ENCODE results near the gene CYP3A5.
"Not testable (repeated sequence)": the region's sequence is repeated elsewhere in the genome, so short reads cannot be mapped to it uniquely, and the experiment has no call there.

CYP3A5 gene

DNA sequence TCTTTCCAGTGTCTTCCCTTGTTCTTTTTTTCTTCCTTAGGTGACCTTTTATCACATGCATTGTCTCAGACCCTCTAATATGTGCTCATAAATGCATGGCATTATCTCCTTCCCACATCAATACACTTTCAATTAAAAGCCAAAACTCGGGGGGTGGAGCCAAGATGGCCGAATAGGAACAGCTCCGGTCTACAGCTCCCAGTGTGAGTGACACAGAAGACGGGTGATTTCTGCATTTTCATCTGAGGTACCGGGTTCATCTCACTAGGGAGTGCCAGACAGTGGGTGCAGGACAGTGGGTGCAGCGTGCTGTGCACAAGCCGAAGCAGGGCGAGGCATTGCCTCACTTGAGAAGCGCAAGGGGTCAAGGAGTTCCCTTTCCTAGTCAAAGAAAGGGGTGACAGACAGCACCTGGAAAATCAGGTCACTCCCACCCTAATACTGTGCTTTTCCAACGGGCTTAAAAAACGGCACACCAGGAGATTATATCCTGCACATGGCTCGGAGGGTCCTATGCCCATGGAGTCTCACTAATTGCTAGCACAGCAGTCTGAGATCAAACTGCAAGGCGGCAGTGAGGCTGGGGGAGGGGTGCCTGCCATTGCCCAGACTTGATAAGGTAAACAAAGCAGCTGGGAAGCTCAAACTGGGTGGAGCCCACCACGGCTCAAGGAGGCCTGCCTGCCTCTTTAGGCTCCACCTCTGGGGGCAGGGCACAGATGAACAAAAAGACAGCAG lies 6.2 kb upstream of the CYP3A5 start:
- not testable (repeated sequence) for H3K27me3 ChIP-seq (ENCODE audit: low read depth, low read length); H4K20me1 ChIP-seq (ENCODE audit: insufficient read depth, low read length); H3K27ac ChIP-seq (ENCODE audit: low read length); H2AFZ ChIP-seq (ENCODE audit: low read depth, low read length); H3K9me3 ChIP-seq (ENCODE audit: insufficient read depth, low read length); H3K79me2 ChIP-seq (ENCODE audit: low read length); H3K9ac ChIP-seq (ENCODE audit: low read length); H3K4me3 ChIP-seq (ENCODE audit: low read length); H3K36me3 ChIP-seq (replicated peaks; ENCODE audit: low read depth, low read length); H3K4me1 ChIP-seq (ENCODE audit: low read length); H3K4me2 ChIP-seq (ENCODE audit: low read length)

DNA sequence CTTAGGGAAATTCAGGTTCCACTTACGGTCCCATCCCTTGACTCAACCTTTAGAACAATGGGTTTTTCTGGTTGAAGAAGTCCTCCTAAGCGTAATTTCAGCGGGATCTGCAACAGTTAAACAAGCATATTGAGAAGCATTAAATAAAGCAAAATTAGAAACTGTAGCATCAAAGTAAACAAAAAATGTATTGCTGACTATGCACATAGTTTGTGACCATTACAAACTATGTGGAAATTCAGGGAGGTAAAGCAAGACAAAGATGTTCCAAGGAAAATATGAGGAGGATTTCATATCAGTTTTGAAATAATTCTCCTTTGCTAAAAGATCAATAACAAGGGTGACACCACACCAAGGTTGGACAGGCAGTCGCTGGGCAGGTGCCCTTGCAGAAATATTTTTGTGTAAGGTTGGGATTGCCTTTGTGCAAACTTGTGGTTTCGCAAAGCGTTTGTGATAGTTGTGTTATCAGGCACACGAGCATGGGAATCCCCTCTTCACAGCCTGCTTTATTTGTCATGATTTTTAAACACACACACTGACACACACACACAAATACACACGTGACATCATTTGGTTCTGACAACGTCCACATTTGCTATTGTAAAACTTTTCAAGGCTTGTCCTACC lies 5.4 kb upstream of the CYP3A5 start:
- Histone ChIP-seq H2AFZ (ENCODE audit: low read depth, low read length) (no peak overlapping the region), H3K79me2 (ENCODE audit: low read length) (no peaks in the 10 kb centered on the region), H3K9me3 (ENCODE audit: insufficient read depth, low read length) (no peaks in the 10 kb centered on the region), H3K36me3 (replicated peaks; ENCODE audit: low read depth, low read length) (no peaks in the 10 kb centered on the region), H3K27me3 (ENCODE audit: low read depth, low read length) (no peaks in the 10 kb centered on the region), H3K4me2 (ENCODE audit: low read length) (no peak overlapping the region), H3K4me1 (ENCODE audit: low read length) (no peaks in the 10 kb centered on the region), H3K4me3 (ENCODE audit: low read length) (no peak overlapping the region), H4K20me1 (ENCODE audit: insufficient read depth, low read length) (no peaks in the 10 kb centered on the region), H3K9ac (ENCODE audit: low read length) (no peak overlapping the region), H3K27ac (ENCODE audit: low read length) (no peak overlapping the region)
- TF ChIP-seq, protein P1, sequence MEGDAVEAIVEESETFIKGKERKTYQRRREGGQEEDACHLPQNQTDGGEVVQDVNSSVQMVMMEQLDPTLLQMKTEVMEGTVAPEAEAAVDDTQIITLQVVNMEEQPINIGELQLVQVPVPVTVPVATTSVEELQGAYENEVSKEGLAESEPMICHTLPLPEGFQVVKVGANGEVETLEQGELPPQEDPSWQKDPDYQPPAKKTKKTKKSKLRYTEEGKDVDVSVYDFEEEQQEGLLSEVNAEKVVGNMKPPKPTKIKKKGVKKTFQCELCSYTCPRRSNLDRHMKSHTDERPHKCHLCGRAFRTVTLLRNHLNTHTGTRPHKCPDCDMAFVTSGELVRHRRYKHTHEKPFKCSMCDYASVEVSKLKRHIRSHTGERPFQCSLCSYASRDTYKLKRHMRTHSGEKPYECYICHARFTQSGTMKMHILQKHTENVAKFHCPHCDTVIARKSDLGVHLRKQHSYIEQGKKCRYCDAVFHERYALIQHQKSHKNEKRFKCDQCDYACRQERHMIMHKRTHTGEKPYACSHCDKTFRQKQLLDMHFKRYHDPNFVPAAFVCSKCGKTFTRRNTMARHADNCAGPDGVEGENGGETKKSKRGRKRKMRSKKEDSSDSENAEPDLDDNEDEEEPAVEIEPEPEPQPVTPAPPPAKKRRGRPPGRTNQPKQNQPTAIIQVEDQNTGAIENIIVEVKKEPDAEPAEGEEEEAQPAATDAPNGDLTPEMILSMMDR (IDR thresholded peaks at IDR 0.05; ENCODE audit: low read depth, low read length) = no peak
- no peak for TF ChIP-seq EZH2phosphoT487 (IDR thresholded peaks at IDR 0.05; ENCODE audit: low read depth)

DNA sequence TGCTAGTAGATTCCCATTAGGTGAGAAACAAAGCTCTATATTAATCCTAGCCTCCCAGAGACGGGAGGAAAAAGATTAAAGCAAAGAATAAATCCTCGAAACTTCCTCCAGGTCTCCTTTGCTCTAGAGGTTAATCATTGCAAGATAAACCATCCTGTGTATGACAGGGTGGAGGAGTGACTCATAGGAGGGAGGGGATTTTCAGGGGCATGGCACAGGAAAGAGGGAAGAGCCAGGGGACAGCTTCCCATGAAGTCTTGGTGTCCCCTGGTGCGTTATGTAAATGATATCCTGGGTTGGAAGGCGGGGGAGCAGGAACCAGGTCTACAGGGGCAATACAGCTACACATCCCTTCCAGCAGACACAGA lies 780 bp downstream of the CYP3A5 start:
- H3K27me3 ChIP-seq (ENCODE audit: low read depth, low read length) = no peaks in the 10 kb centered on the region
- TF ChIP-seq, protein P1 (IDR thresholded peaks at IDR 0.05; ENCODE audit: low read depth, low read length) = no peak
- no peak for TF ChIP-seq EZH2phosphoT487 (IDR thresholded peaks at IDR 0.05; ENCODE audit: low read depth)
- H4K20me1 ChIP-seq (ENCODE audit: insufficient read depth, low read length) = no peaks in the 10 kb centered on the region
- no peaks in the 10 kb centered on the region for H3K36me3 ChIP-seq (replicated peaks; ENCODE audit: low read depth, low read length)
- H3K9ac ChIP-seq (ENCODE audit: low read length) = no peak overlapping the region
- no peaks in the 10 kb centered on the region for H3K79me2 ChIP-seq (ENCODE audit: low read length)
- H3K4me1 ChIP-seq (ENCODE audit: low read length) = no peaks in the 10 kb centered on the region
- H3K4me2 ChIP-seq (ENCODE audit: low read length) = no peak overlapping the region
- no peak overlapping the region for H3K4me3 ChIP-seq (ENCODE audit: low read length)
- H3K27ac ChIP-seq (ENCODE audit: low read length) = no peak overlapping the region
- H2AFZ ChIP-seq (ENCODE audit: low read depth, low read length) = no peak overlapping the region
- H3K9me3 ChIP-seq (ENCODE audit: insufficient read depth, low read length) = no peaks in the 10 kb centered on the region

DNA sequence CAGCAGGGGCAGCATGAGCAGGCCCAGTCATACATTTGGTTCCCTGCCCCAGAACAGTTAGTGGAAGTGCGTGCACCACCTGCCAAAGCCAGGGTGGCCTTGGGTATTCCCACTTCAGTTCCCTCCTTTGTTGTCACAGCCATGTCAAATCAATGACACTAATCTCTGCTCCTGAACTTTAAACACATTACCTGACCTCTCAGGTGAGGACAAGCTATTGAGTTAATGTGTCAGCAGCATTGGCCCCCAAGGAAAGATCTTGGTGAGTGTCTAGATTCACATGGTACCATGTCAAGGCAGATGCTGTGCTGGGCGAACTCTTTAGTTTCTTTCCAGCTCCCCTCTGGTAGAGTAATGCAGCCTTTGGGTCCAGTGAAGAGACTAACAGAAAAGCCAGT lies 2.1 kb downstream of the CYP3A5 start:
- no peak overlapping the region for H3K4me3 ChIP-seq (ENCODE audit: low read length)
- H3K36me3 ChIP-seq (replicated peaks; ENCODE audit: low read depth, low read length) = no peaks in the 10 kb centered on the region
- no peaks in the 10 kb centered on the region for H3K4me1 ChIP-seq (ENCODE audit: low read length)
- no peak overlapping the region for H3K4me2 ChIP-seq (ENCODE audit: low read length)
- H2AFZ ChIP-seq (ENCODE audit: low read depth, low read length) = no peak overlapping the region
- H3K9me3 ChIP-seq (ENCODE audit: insufficient read depth, low read length) = no peaks in the 10 kb centered on the region
- no peak overlapping the region for H3K27ac ChIP-seq (ENCODE audit: low read length)
- H3K27me3 ChIP-seq (ENCODE audit: low read depth, low read length) = no peaks in the 10 kb centered on the region
- no peaks in the 10 kb centered on the region for H4K20me1 ChIP-seq (ENCODE audit: insufficient read depth, low read length)
- H3K79me2 ChIP-seq (ENCODE audit: low read length) = no peaks in the 10 kb centered on the region
- TF ChIP-seq, protein P1 (IDR thresholded peaks at IDR 0.05; ENCODE audit: low read depth, low read length) = no peak
- no peak for TF ChIP-seq EZH2phosphoT487 (IDR thresholded peaks at IDR 0.05; ENCODE audit: low read depth)
- no peak overlapping the region for H3K9ac ChIP-seq (ENCODE audit: low read length)

Measured in OCI-LY3 (cell line).